GM12872 (cell line): ENCODE measurements around the gene MYOM1.

Source experiments
- CTCF ChIP-seq: IDR thresholded peaks from 3 replicates; pipeline ENCODE4 v1.5.1; 2011; ENCODE audit warnings: low read depth, mild to moderate bottlenecking, low read length, moderate library complexity; ENCODE audit not compliant: insufficient read depth

The MYOM1 gene

GRCh38 chr18:3139406-3139805 is 80.4 kb downstream of the MYOM1 start:
- TF ChIP-seq CTCF: no peak

- TF ChIP-seq CTCF: no peak
These were observed 81.3 kb downstream of the MYOM1 start for GRCh38 chr18:3138274-3138975.

- no peak for TF ChIP-seq CTCF
These were observed 84.2 kb downstream of the MYOM1 start for GRCh38 chr18:3135536-3135935.

- TF ChIP-seq CTCF: no peak
These were observed 87.1 kb downstream of the MYOM1 start for GRCh38 chr18:3132700-3133099.

GRCh38 chr18:3130344-3130743 is 89.4 kb downstream of the MYOM1 start:
- no peak for TF ChIP-seq CTCF

GRCh38 chr18:3129053-3129864 is 90.5 kb downstream of the MYOM1 start:
- TF ChIP-seq CTCF: peak; percentile 96

GRCh38 chr18:3126457-3127097 is 93.2 kb downstream of the MYOM1 start:
- no peak for TF ChIP-seq CTCF
